ENCODE data around the gene TBC1D17.

GRCh38 chr19:49877020-49877878 is at the start of gene TBC1D17, which contains the start of gene AKT1S1:
- TF ChIP-seq CTCF (IDR thresholded peaks at IDR 0.05; ENCODE audit: insufficient read depth, low read depth, low read length) (no peak), EZH2 (IDR thresholded peaks at IDR 0.05; ENCODE audit: insufficient read depth, low read length) (no peak)
